CD4-positive, alpha-beta T cell (primary cell): ENCODE data around the gene SLC6A3. TPM values are rescaled to one million over a fixed set of nuclear protein-coding genes. Genes with fewer than 3 reads are reported as not detected.

Experiments
- ATAC-seq: fragments of 200-7000 bp; cut with Tn5 transposase; one replicate; pipeline ENCODE4 v1.10.0; 2022; ENCODE audit warnings: mild to moderate bottlenecking; ENCODE audit not compliant: poor library complexity
- CTCF ChIA-PET: fragments of 350-600 bp; sonication (Branson Sonifier 250); formaldehyde crosslinking; loops from one replicate; lab custom pipeline; 2021; ENCODE audit warnings: antibody characterized with exemption, inconsistent platforms; lab: Charles Lee
- POLR2A ChIA-PET: fragments of 350-600 bp; sonication (Branson Sonifier 250); formaldehyde crosslinking; loops from one replicate; lab custom pipeline; 2021; ENCODE audit warnings: antibody characterized with exemption, inconsistent platforms; lab: Charles Lee
- DNase-seq, 14 experiments: peaks; one replicate each; pipeline ENCODE4 v3.0.0-alpha.2; 2013 to 2020; ENCODE audit warnings: mixed read lengths in 2 of 14
- H3K27ac ChIP-seq, 2 donors: one replicate each; pipeline versions ENCODE4 v1.5.1 to v1.7.0; 2013; ENCODE audit warnings: low read length in 2 of 2, low read depth in 1 of 2, mild to moderate bottlenecking in 1 of 2
- H3K27me3 ChIP-seq, 2 experiments: 1 replicate in 1 of 2; 2 replicates in 1 of 2; pipeline versions ENCODE4 v1.6.1 to v1.7.0; 2013; ENCODE audit warnings: low read length in 2 of 2, control low read depth in 1 of 2, mild to moderate bottlenecking in 1 of 2, moderate library complexity in 1 of 2; ENCODE audit not compliant: insufficient read depth in 2 of 2, control insufficient read depth in 1 of 2
- H3K36me3 ChIP-seq: one replicate; pipeline ENCODE4 v1.6.1; 2013; ENCODE audit warnings: low read length, control low read depth; ENCODE audit not compliant: insufficient read depth
- H3K4me1 ChIP-seq: one replicate; pipeline ENCODE4 v1.6.1; 2013; ENCODE audit warnings: low read length, control low read depth; ENCODE audit not compliant: insufficient read depth
- H3K4me3 ChIP-seq: one replicate; pipeline ENCODE4 v1.5.1; 2013; ENCODE audit warnings: mild to moderate bottlenecking, low read length, moderate library complexity
- H3K9me3 ChIP-seq, 2 experiments: 1 replicate in 1 of 2; 2 replicates in 1 of 2; pipeline versions ENCODE4 v1.6.1 to v1.7.0; 2013; ENCODE audit warnings: low read length in 2 of 2, mild to moderate bottlenecking in 2 of 2, control low read depth in 1 of 2, moderate library complexity in 1 of 2; ENCODE audit not compliant: control insufficient read depth in 1 of 2, insufficient read depth in 1 of 2
- H3K27ac Mint-ChIP-seq: one replicate; pipeline ENCODE4 v1.8.0; 2020; ENCODE audit warnings: mixed read lengths
- H3K27me3 Mint-ChIP-seq: one replicate; pipeline ENCODE4 v1.8.0; 2021; ENCODE audit warnings: mixed read lengths
- H3K36me3 Mint-ChIP-seq: one replicate; pipeline ENCODE4 v1.8.0; 2021; ENCODE audit warnings: low read depth, mixed read lengths
- H3K4me1 Mint-ChIP-seq: one replicate; pipeline ENCODE4 v1.8.0; 2021; ENCODE audit warnings: low read depth, mixed read lengths
- H3K4me3 Mint-ChIP-seq: one replicate; pipeline ENCODE4 v1.8.0; 2020; ENCODE audit warnings: mild to moderate bottlenecking, mixed read lengths
- H3K9me3 Mint-ChIP-seq: one replicate; pipeline ENCODE4 v1.8.0; 2020; ENCODE audit warnings: mixed read lengths
- CTCF ChIP-seq: fragments of 200-600 bp; IDR thresholded peaks from one replicate; pipeline ENCODE4 v1.8.0; 2022; ENCODE audit warnings: antibody characterized with exemption, mild to moderate bottlenecking
- intact Hi-C, 2 experiments: fragments of 100-400 bp; cut with DNase I in 1 of 2; cut with micrococcal nuclease in 1 of 2; formaldehyde crosslinking; loops; one replicate each; pipeline versions ENCODE4 v1.15.1 to v1.9.0; 2023 to 2025; cut with DNase I, micrococcal nuclease
- total RNA-seq, 174 experiments: library from RNA in 2 of 174; stranded (reverse) in 2 of 174; gene quantifications; one replicate each; pipeline ENCODE4 v1.2.3 and lab custom pipeline; 2021 to 2026

SLC6A3 gene
- total RNA-seq, 2 experiments from 2014 or later, result 0.08 TPM; not detected in 1

- H3K4me1 Mint-ChIP-seq, result no peaks in the 10 kb centered on the region
- TF ChIP-seq CTCF, result no peak
- H3K9me3 Mint-ChIP-seq, result no peaks in the 10 kb centered on the region
- CTCF ChIA-PET, result no interaction called here
- H3K27ac Mint-ChIP-seq, result no peak overlapping the region
- POLR2A ChIA-PET, result no interaction called here
- no peak overlapping the region for H3K4me3 Mint-ChIP-seq
- H3K27me3 Mint-ChIP-seq, result peaks cover 30% of the 10 kb centered on the region
- Histone ChIP-seq H3K36me3 (no peaks in the 10 kb centered on the region), H3K4me3 (no peak overlapping the region), H3K4me1 (no peaks in the 10 kb centered on the region), H3K9me3 (peaks cover 0 to 25% of the 10 kb centered on the region in 2 experiments), H3K27ac (no peak overlapping the region), H3K27me3 (peaks cover 8% of the 10 kb centered on the region in 2 experiments)
- intact Hi-C loops, result loop anchor here in 1 of 2 experiments (10.0 kb wide), 1 partner anchor 215 kb away; no protein-coding TSS in a partner anchor
- ATAC-seq (no peak), DNase-seq (peak in 3 of 14 experiments; percentile 8 to 44 (median 43))
- no peaks in the 10 kb centered on the region for H3K36me3 Mint-ChIP-seq
These were observed 35.7 kb downstream of the SLC6A3 start for GRCh38 chr5:1409381-1410110.

GRCh38 chr5:1406681-1407640 lies 38.3 kb downstream of the SLC6A3 start:
- no peaks in the 10 kb centered on the region for H3K4me1 Mint-ChIP-seq
- Histone ChIP-seq H3K4me3 (no peak overlapping the region), H3K27ac (no peak overlapping the region), H3K9me3 (peaks cover 0 to 23% of the 10 kb centered on the region in 2 experiments), H3K36me3 (no peaks in the 10 kb centered on the region), H3K27me3 (peaks cover 5% of the 10 kb centered on the region in 2 experiments), H3K4me1 (no peaks in the 10 kb centered on the region)
- H3K4me3 Mint-ChIP-seq, result no peak overlapping the region
- peaks cover 27% of the 10 kb centered on the region for H3K27me3 Mint-ChIP-seq
- DNase-seq (no peak), ATAC-seq (no peak)
- intact Hi-C loops, result no loop called here
- H3K9me3 Mint-ChIP-seq, result no peaks in the 10 kb centered on the region
- H3K27ac Mint-ChIP-seq, result no peak overlapping the region
- no peaks in the 10 kb centered on the region for H3K36me3 Mint-ChIP-seq
- TF ChIP-seq CTCF, result no peak
- ChIA-PET CTCF (interaction anchor here (1.0 kb wide), 1 partner anchor 27 kb away, joined by 3 read pairs; no protein-coding TSS in a partner anchor), POLR2A (no interaction called here)
